WTC11 (cell line): ENCODE results near the gene ARID2. TPM values are rescaled to one million over a fixed set of nuclear protein-coding genes. Genes with fewer than 3 reads are reported as not detected.

Experiments
- ATAC-seq: fragments of 200-7000 bp; cut with Tn5 transposase; 2 replicates; pipeline ENCODE4 v1.10.0; 2021; ENCODE audit warnings: mild to moderate bottlenecking, moderate library complexity
- CTCF ChIA-PET: fragments of 300-600 bp; sonication (Branson Sonifier 250); formaldehyde crosslinking; loops from one replicate; lab custom pipeline; 2021; ENCODE audit warnings: antibody characterized with exemption; lab: Charles Lee
- POLR2A ChIA-PET: fragments of 350-600 bp; sonication (Branson Sonifier 250); formaldehyde crosslinking; loops from one replicate; lab custom pipeline; 2021; ENCODE audit warnings: antibody characterized with exemption; lab: Charles Lee
- DNase-seq: peaks from one replicate; pipeline ENCODE4 v3.0.0; 2021; ENCODE audit warnings: low spot score
- H3K27ac Mint-ChIP-seq: 2 replicates; pipeline ENCODE4 v1.8.0; 2021; ENCODE audit warnings: mixed read lengths
- H3K27me3 Mint-ChIP-seq: 2 replicates; pipeline ENCODE4 v1.8.0; 2021; ENCODE audit warnings: low read depth, mild to moderate bottlenecking, moderate library complexity, mixed read lengths
- H3K36me3 Mint-ChIP-seq: 2 replicates; pipeline ENCODE4 v1.8.0; 2021; ENCODE audit warnings: mixed read lengths
- H3K4me1 Mint-ChIP-seq: 2 replicates; pipeline ENCODE4 v1.8.0; 2022; ENCODE audit warnings: mixed read lengths
- H3K4me3 Mint-ChIP-seq: 2 replicates; pipeline ENCODE4 v1.8.0; 2021; ENCODE audit warnings: mild to moderate bottlenecking, moderate library complexity, mixed read lengths
- H3K9me3 Mint-ChIP-seq: 2 replicates; pipeline ENCODE4 v1.8.0; 2021; ENCODE audit warnings: mixed read lengths
- ATF1 ChIP-seq: sonication (generic); formaldehyde crosslinking; IDR thresholded peaks from 2 replicates; pipeline ENCODE4 v1.8.1; 2023; ENCODE audit warnings: mild to moderate bottlenecking, moderate library complexity, missing genetic modification reagents
- ATF6 ChIP-seq: sonication (generic); formaldehyde crosslinking; IDR thresholded peaks from 2 replicates; pipeline ENCODE4 v1.8.1; 2023; ENCODE audit warnings: mild to moderate bottlenecking, missing genetic modification reagents
- E2F4 ChIP-seq: sonication (generic); formaldehyde crosslinking; IDR thresholded peaks from 2 replicates; pipeline ENCODE4 v1.8.1; 2022; ENCODE audit warnings: low read depth, mild to moderate bottlenecking, moderate library complexity, missing genetic modification reagents, borderline replicate concordance
- ELF4 ChIP-seq: sonication (generic); formaldehyde crosslinking; IDR thresholded peaks from 2 replicates; pipeline ENCODE4 v1.8.1; 2022; ENCODE audit warnings: low read depth, mild to moderate bottlenecking, moderate library complexity, missing genetic modification reagents
- IRF1 ChIP-seq: sonication (generic); formaldehyde crosslinking; IDR thresholded peaks from 2 replicates; pipeline ENCODE4 v1.8.0; 2023; ENCODE audit warnings: missing genetic modification reagents
- MXD4 ChIP-seq: fragments of 250-450 bp; sonication (Bioruptor Pico); IDR thresholded peaks from 2 replicates; pipeline ENCODE4 v1.8.0; 2021; ENCODE audit warnings: mild to moderate bottlenecking, moderate library complexity, borderline replicate concordance
- NFYB ChIP-seq: sonication (generic); formaldehyde crosslinking; conservative IDR thresholded peaks from 2 replicates; pipeline ENCODE4 v1.8.0; 2022; ENCODE audit warnings: low read depth, missing genetic modification reagents
- RORB ChIP-seq: fragments of 250-450 bp; sonication (Bioruptor Pico); IDR thresholded peaks from 2 replicates; pipeline ENCODE4 v1.9.0; 2021; ENCODE audit warnings: mild to moderate bottlenecking
- TP53 ChIP-seq: sonication (generic); formaldehyde crosslinking; IDR thresholded peaks from 2 replicates; pipeline ENCODE4 v1.8.1; 2023; ENCODE audit warnings: mild to moderate bottlenecking, missing genetic modification reagents
- USF1 ChIP-seq: sonication (generic); formaldehyde crosslinking; IDR thresholded peaks from 2 replicates; pipeline ENCODE4 v1.8.0; 2022; ENCODE audit warnings: mild to moderate bottlenecking, missing genetic modification reagents
- ZNF281 ChIP-seq: sonication (generic); formaldehyde crosslinking; IDR thresholded peaks from 2 replicates; pipeline ENCODE4 v1.8.0; 2023; ENCODE audit warnings: mild to moderate bottlenecking, missing genetic modification reagents
- ZNF317 ChIP-seq: sonication (generic); formaldehyde crosslinking; IDR thresholded peaks from 2 replicates; pipeline ENCODE4 v1.8.1; 2023; ENCODE audit warnings: low read depth, mild to moderate bottlenecking, moderate library complexity, missing genetic modification reagents, borderline replicate concordance
- ZNF423 ChIP-seq: fragments of 250-450 bp; sonication (Bioruptor Pico); IDR thresholded peaks from 2 replicates; pipeline ENCODE4 v2.1.2; 2022; ENCODE audit warnings: mild to moderate bottlenecking, moderate library complexity
- total RNA-seq: library from RNA; stranded (reverse); gene quantifications from 3 replicates; pipeline ENCODE4 v1.2.3, GENCODE V29; 2021
- TF ChIP-seq, protein P1 (sequence below): fragments of 250-450 bp; sonication (Bioruptor Pico); IDR thresholded peaks from 2 replicates; pipeline ENCODE4 v1.9.0; 2021; ENCODE audit warnings: mild to moderate bottlenecking, borderline replicate concordance

Gene ARID2
- total RNA-seq, 1 experiment from 2014 or later = 33.9 TPM

DNA sequence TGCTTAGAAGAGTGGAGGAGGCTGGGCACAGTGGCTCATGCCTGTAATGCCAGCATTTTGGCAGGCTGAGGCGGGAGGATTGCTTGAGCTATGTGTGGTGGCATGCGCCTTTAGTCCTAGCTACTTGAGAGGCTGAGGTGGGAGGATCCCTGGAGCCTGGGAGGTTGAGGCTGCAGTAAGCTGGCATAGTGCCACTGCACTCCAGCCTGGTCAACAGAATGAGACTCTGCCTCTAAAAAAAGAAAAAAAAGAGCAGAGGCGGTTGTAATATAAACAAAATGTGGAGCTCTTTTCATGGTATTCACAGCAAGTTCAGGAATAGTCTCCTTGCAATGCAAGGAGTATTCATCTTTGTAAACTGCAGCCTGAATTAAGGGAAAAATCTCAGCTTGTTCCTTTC, 27.2 kb downstream of the ARID2 start (continued):
- TF ChIP-seq ZNF281 (no peak), IRF1 (CRISPR knock-in tag) (no peak), TP53 (no peak), NFYB (CRISPR knock-in tag) (no peak), ZNF423 (no peak), E2F4 (CRISPR knock-in tag) (no peak)
- TF ChIP-seq, protein P1, sequence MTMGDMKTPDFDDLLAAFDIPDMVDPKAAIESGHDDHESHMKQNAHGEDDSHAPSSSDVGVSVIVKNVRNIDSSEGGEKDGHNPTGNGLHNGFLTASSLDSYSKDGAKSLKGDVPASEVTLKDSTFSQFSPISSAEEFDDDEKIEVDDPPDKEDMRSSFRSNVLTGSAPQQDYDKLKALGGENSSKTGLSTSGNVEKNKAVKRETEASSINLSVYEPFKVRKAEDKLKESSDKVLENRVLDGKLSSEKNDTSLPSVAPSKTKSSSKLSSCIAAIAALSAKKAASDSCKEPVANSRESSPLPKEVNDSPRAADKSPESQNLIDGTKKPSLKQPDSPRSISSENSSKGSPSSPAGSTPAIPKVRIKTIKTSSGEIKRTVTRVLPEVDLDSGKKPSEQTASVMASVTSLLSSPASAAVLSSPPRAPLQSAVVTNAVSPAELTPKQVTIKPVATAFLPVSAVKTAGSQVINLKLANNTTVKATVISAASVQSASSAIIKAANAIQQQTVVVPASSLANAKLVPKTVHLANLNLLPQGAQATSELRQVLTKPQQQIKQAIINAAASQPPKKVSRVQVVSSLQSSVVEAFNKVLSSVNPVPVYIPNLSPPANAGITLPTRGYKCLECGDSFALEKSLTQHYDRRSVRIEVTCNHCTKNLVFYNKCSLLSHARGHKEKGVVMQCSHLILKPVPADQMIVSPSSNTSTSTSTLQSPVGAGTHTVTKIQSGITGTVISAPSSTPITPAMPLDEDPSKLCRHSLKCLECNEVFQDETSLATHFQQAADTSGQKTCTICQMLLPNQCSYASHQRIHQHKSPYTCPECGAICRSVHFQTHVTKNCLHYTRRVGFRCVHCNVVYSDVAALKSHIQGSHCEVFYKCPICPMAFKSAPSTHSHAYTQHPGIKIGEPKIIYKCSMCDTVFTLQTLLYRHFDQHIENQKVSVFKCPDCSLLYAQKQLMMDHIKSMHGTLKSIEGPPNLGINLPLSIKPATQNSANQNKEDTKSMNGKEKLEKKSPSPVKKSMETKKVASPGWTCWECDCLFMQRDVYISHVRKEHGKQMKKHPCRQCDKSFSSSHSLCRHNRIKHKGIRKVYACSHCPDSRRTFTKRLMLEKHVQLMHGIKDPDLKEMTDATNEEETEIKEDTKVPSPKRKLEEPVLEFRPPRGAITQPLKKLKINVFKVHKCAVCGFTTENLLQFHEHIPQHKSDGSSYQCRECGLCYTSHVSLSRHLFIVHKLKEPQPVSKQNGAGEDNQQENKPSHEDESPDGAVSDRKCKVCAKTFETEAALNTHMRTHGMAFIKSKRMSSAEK = no peak

GRCh38 chr12:45757172-45757571, 27.7 kb downstream of the ARID2 start:
- CTCF ChIA-PET = interaction anchor here (0.8 kb wide), 1 partner anchor 213 kb away, joined by 3 read pairs; no protein-coding TSS in a partner anchor
- TF ChIP-seq ZNF317 = no peak
- no peak for TF ChIP-seq ATF1 (CRISPR knock-in tag)
- no peak for TF ChIP-seq RORB (CRISPR knock-in tag)
- TF ChIP-seq ELF4 = no peak
- no peak for TF ChIP-seq MXD4 (CRISPR knock-in tag)
- no peak for TF ChIP-seq ATF6
- no peak for TF ChIP-seq USF1 (CRISPR knock-in tag)
- H3K27ac Mint-ChIP-seq = peak overlapping the region; percentile 35; the same call in 1 of the 2 replicates
- H3K4me3 Mint-ChIP-seq = no peak overlapping the region
- ATAC-seq (no peak), DNase-seq (no peak)
- no peaks in the 10 kb centered on the region for H3K27me3 Mint-ChIP-seq
- no peaks in the 10 kb centered on the region for H3K36me3 Mint-ChIP-seq
- peaks cover 51% of the 10 kb centered on the region for H3K4me1 Mint-ChIP-seq
- H3K9me3 Mint-ChIP-seq = no peaks in the 10 kb centered on the region
- POLR2A ChIA-PET = no interaction called here
